GM23338 (cell line): ENCODE data around the gene ZFP92. TPM values are rescaled to one million over a fixed set of nuclear protein-coding genes. Genes with fewer than 3 reads are reported as not detected.
"Not testable (repeated sequence)": the region's sequence is repeated elsewhere in the genome, so short reads cannot be mapped to it uniquely, and the experiment has no call there.

Source experiments
- ATAC-seq: fragments of 200-7000 bp; cut with Tn5 transposase; 3 replicates; pipeline ENCODE4 v1.9.1; 2020
- DNase-seq: peaks from one replicate; pipeline ENCODE4 v3.0.0-alpha.2; 2015; ENCODE audit warnings: low spot score
- H2AFZ ChIP-seq: fragments of 200-600 bp; sonication (generic); 2 replicates; pipeline ENCODE4 v1.8.0; 2016; ENCODE audit warnings: antibody characterized with exemption, mild to moderate bottlenecking, moderate library complexity
- H3F3A ChIP-seq: fragments of 200-600 bp; sonication (generic); replicated peaks from 2 replicates; pipeline ENCODE4 v1.8.0; 2017; ENCODE audit warnings: antibody characterized with exemption, mixed run types, low read depth
- H3K27ac ChIP-seq: fragments of 200-600 bp; sonication (generic); 2 replicates; pipeline ENCODE4 v1.6.1; 2016; ENCODE audit warnings: low read depth
- H3K27me3 ChIP-seq: fragments of 200-600 bp; sonication (generic); 2 replicates; pipeline ENCODE4 v1.8.0; 2016; ENCODE audit warnings: mild to moderate bottlenecking, mixed run types, moderate library complexity; ENCODE audit not compliant: insufficient read depth
- H3K36me3 ChIP-seq: fragments of 200-600 bp; sonication (generic); 2 replicates; pipeline ENCODE4 v1.8.0; 2016; ENCODE audit warnings: mild to moderate bottlenecking; ENCODE audit not compliant: insufficient read depth
- H3K4me1 ChIP-seq: fragments of 200-600 bp; sonication (generic); 2 replicates; pipeline ENCODE4 v1.8.0; 2016; ENCODE audit warnings: mild to moderate bottlenecking, moderate library complexity; ENCODE audit not compliant: insufficient read depth
- H3K4me2 ChIP-seq: fragments of 200-600 bp; sonication (generic); 2 replicates; pipeline ENCODE4 v1.7.1; 2017; ENCODE audit warnings: mixed run types
- H3K4me3 ChIP-seq: fragments of 200-600 bp; sonication (generic); 2 replicates; pipeline ENCODE4 v1.6.1; 2016; ENCODE audit warnings: mixed run types
- H3K79me2 ChIP-seq: fragments of 200-600 bp; sonication (generic); replicated peaks from 2 replicates; pipeline ENCODE4 v1.8.0; 2017; ENCODE audit warnings: mild to moderate bottlenecking; ENCODE audit not compliant: insufficient read depth
- H3K9me2 ChIP-seq: fragments of 200-600 bp; sonication (generic); 2 replicates; pipeline ENCODE4 v1.8.0; 2017; ENCODE audit not compliant: insufficient read depth
- H4K20me1 ChIP-seq: fragments of 200-600 bp; sonication (generic); replicated peaks from 2 replicates; pipeline ENCODE4 v1.8.0; 2017; ENCODE audit warnings: mild to moderate bottlenecking; ENCODE audit not compliant: insufficient read depth
- H3K27ac Mint-ChIP-seq: 2 replicates; pipeline ENCODE4 v1.8.0; 2020; ENCODE audit warnings: inconsistent platforms, mild to moderate bottlenecking, moderate library complexity, mixed read lengths
- H3K27me3 Mint-ChIP-seq: 3 replicates; pipeline ENCODE4 v1.8.0; 2022; ENCODE audit warnings: low read depth, mild to moderate bottlenecking, moderate library complexity, mixed read lengths, inconsistent platforms; ENCODE audit not compliant: insufficient read depth, poor library complexity
- H3K36me3 Mint-ChIP-seq: 3 replicates; pipeline ENCODE4 v1.8.0; 2021; ENCODE audit warnings: low read depth, mild to moderate bottlenecking, inconsistent platforms, moderate library complexity, mixed read lengths
- H3K4me1 Mint-ChIP-seq: 3 replicates; pipeline ENCODE4 v1.8.0; 2020; ENCODE audit warnings: mild to moderate bottlenecking, inconsistent platforms, mixed read lengths
- H3K4me3 Mint-ChIP-seq: 3 replicates; pipeline ENCODE4 v1.8.0; 2021; ENCODE audit warnings: moderate library complexity, mild to moderate bottlenecking, inconsistent platforms, mixed read lengths
- H3K9me3 Mint-ChIP-seq: 3 replicates; pipeline ENCODE4 v1.8.0; 2020; ENCODE audit warnings: moderate library complexity, mild to moderate bottlenecking, inconsistent platforms, mixed read lengths
- ETS1 ChIP-seq: IDR thresholded peaks from 2 replicates; pipeline ENCODE4 v1.6.1; 2016; ENCODE audit warnings: antibody characterized with exemption
- EZH2phosphoT487 ChIP-seq: fragments of 200-600 bp; sonication (generic); IDR thresholded peaks from one replicate; pipeline ENCODE4 v1.8.1; 2018; ENCODE audit warnings: antibody characterized with exemption; ENCODE audit not compliant: unreplicated experiment
- JUNB ChIP-seq: IDR thresholded peaks from one replicate; pipeline ENCODE4 v1.6.1; 2016; ENCODE audit warnings: antibody characterized with exemption; ENCODE audit not compliant: unreplicated experiment
- NANOG ChIP-seq: IDR thresholded peaks from 2 replicates; pipeline ENCODE4 v1.6.1; 2016; ENCODE audit warnings: antibody characterized with exemption, borderline replicate concordance
- STAT1 ChIP-seq: IDR thresholded peaks from one replicate; pipeline ENCODE4 v1.6.1; 2016; ENCODE audit warnings: antibody characterized with exemption; ENCODE audit not compliant: unreplicated experiment
- ZNF114 ChIP-seq: fragments of 250-450 bp; sonication (Bioruptor Pico); IDR thresholded peaks from 2 replicates; pipeline ENCODE4 v1.5.0; 2020; ENCODE audit warnings: mild to moderate bottlenecking, moderate library complexity
- ZNF331 ChIP-seq: fragments of 250-450 bp; sonication (Bioruptor Pico); IDR thresholded peaks from 2 replicates; pipeline ENCODE4 v1.5.0; 2020; ENCODE audit warnings: low read depth, mild to moderate bottlenecking, moderate library complexity
- ZNF462 ChIP-seq: fragments of 250-450 bp; sonication (Bioruptor Pico); IDR thresholded peaks from 2 replicates; pipeline ENCODE4 v1.5.0; 2020; ENCODE audit warnings: mild to moderate bottlenecking, moderate library complexity
- polyA plus RNA-seq: library from polyadenylated mRNA; unstranded; fragments of >200 nt; fragmentation: Nextera tagmentation; extraction: Ambion mirVana; gene quantifications from 2 replicates; pipeline ENCODE4 v1.2.1, GENCODE V29; 2016
- total RNA-seq: library from RNA; depleted of rRNA; stranded (reverse); fragments of >200 nt; shearing (Covaris generic); gene quantifications from 2 replicates; pipeline ENCODE4 v1.2.3, GENCODE V29; 2014
- TF ChIP-seq, protein P1 (sequence below), 2 experiments: fragments of 200-600 bp in 1 of 2; sonication (generic) in 1 of 2; conservative IDR thresholded peaks; 2 replicates each; pipeline versions ENCODE4 v1.5.1 to v1.6.1; 2016 to 2017; ENCODE audit warnings: antibody characterized with exemption in 2 of 2, low read depth in 2 of 2, mild to moderate bottlenecking in 2 of 2, moderate library complexity in 1 of 2
- TF ChIP-seq, protein P2 (sequence below): IDR thresholded peaks from one replicate; pipeline ENCODE4 v1.6.1; 2018; ENCODE audit warnings: antibody characterized with exemption; ENCODE audit not compliant: unreplicated experiment

ZFP92 gene
- total and polyA plus RNA-seq, 2 experiments from 2014 or later: 0.05 to 0.52 TPM

DNA sequence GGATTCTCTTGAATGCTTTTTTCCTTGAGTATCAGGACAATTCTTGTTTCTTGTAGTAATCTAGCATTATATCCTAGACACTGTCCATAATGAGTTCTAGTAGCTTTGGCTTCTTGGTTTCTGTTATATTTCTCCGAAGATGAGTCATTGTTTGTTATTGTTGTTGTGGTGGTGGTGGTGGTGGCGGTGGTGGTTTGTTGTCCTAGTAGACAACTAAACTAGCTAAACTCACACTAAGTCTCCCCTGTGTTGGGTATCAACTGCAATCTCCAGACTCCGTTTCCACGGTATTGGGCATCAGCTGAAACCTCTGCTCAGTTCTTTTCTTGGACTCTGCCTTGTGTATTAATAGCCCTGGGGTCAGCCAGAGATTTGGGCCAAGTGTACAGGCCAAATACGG is 6.9 kb upstream of the ZFP92 start:
- H3K9me2 ChIP-seq, ATAC-seq, H3K27me3 ChIP-seq, H3K27ac ChIP-seq, H3F3A ChIP-seq, H3K27me3 Mint-ChIP-seq, H3K4me3 Mint-ChIP-seq, H3K79me2 ChIP-seq, H3K4me2 ChIP-seq, H2AFZ ChIP-seq, H3K4me1 Mint-ChIP-seq, H3K36me3 Mint-ChIP-seq, H4K20me1 ChIP-seq, H3K4me1 ChIP-seq, H3K4me3 ChIP-seq, H3K36me3 ChIP-seq, H3K27ac Mint-ChIP-seq, DNase-seq, H3K9me3 Mint-ChIP-seq: not testable (repeated sequence)

DNA sequence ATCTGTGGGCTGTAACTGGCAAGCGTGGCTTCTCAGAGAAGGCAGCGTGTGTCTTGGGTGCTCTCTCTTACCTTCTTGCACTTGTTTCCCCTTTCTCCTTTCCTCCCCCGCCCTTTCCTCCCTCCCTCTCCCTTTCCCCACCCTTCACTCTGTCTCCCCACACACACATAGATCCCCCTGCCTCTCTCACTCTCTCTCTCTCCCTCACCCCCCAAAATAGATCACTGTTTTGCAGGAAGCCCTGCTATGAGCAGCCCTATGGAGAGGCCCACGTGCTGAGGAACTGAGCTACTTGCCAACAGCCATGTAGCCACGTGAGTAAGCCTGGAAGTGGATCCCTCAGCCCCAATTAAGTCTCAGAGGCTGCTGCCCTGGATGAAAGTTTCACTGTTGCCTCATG is 5.8 kb upstream of the ZFP92 start:
- Histone ChIP-seq H2AFZ (no peak overlapping the region), H3F3A (no peaks in the 10 kb centered on the region), H3K9me2 (no peaks in the 10 kb centered on the region), H3K4me2 (no peak overlapping the region), H3K4me1 (no peaks in the 10 kb centered on the region), H3K79me2 (no peaks in the 10 kb centered on the region), H3K27me3 (0 out of 2 replicates have a peak, but pooled peaks cover under 1% of the 10 kb centered on the region), H4K20me1 (no peaks in the 10 kb centered on the region), H3K36me3 (no peaks in the 10 kb centered on the region), H3K4me3 (no peak overlapping the region), H3K27ac (no peak overlapping the region)
- no peaks in the 10 kb centered on the region for H3K4me1 Mint-ChIP-seq
- no peak for DNase-seq
- H3K4me3 Mint-ChIP-seq: no peak overlapping the region
- no peaks in the 10 kb centered on the region for H3K36me3 Mint-ChIP-seq
- H3K9me3 Mint-ChIP-seq: no peaks in the 10 kb centered on the region; the same call in 1 of the 3 replicates
- no peak for ATAC-seq
- peaks cover 7% of the 10 kb centered on the region for H3K27me3 Mint-ChIP-seq
- H3K27ac Mint-ChIP-seq: no peak overlapping the region
- TF ChIP-seq STAT1 (no peak), EZH2phosphoT487 (no peak), NANOG (no peak), ZNF114 (CRISPR knock-in tag) (no peak), ZNF462 (CRISPR knock-in tag) (no peak), ETS1 (no peak), ZNF331 (CRISPR knock-in tag) (no peak), JUNB (no peak)
- TF ChIP-seq, protein P1, sequence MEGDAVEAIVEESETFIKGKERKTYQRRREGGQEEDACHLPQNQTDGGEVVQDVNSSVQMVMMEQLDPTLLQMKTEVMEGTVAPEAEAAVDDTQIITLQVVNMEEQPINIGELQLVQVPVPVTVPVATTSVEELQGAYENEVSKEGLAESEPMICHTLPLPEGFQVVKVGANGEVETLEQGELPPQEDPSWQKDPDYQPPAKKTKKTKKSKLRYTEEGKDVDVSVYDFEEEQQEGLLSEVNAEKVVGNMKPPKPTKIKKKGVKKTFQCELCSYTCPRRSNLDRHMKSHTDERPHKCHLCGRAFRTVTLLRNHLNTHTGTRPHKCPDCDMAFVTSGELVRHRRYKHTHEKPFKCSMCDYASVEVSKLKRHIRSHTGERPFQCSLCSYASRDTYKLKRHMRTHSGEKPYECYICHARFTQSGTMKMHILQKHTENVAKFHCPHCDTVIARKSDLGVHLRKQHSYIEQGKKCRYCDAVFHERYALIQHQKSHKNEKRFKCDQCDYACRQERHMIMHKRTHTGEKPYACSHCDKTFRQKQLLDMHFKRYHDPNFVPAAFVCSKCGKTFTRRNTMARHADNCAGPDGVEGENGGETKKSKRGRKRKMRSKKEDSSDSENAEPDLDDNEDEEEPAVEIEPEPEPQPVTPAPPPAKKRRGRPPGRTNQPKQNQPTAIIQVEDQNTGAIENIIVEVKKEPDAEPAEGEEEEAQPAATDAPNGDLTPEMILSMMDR (conservative IDR thresholded peaks at IDR 0.05; ENCODE audit: low read depth in 2 of 2): no peak
- TF ChIP-seq, protein P2, sequence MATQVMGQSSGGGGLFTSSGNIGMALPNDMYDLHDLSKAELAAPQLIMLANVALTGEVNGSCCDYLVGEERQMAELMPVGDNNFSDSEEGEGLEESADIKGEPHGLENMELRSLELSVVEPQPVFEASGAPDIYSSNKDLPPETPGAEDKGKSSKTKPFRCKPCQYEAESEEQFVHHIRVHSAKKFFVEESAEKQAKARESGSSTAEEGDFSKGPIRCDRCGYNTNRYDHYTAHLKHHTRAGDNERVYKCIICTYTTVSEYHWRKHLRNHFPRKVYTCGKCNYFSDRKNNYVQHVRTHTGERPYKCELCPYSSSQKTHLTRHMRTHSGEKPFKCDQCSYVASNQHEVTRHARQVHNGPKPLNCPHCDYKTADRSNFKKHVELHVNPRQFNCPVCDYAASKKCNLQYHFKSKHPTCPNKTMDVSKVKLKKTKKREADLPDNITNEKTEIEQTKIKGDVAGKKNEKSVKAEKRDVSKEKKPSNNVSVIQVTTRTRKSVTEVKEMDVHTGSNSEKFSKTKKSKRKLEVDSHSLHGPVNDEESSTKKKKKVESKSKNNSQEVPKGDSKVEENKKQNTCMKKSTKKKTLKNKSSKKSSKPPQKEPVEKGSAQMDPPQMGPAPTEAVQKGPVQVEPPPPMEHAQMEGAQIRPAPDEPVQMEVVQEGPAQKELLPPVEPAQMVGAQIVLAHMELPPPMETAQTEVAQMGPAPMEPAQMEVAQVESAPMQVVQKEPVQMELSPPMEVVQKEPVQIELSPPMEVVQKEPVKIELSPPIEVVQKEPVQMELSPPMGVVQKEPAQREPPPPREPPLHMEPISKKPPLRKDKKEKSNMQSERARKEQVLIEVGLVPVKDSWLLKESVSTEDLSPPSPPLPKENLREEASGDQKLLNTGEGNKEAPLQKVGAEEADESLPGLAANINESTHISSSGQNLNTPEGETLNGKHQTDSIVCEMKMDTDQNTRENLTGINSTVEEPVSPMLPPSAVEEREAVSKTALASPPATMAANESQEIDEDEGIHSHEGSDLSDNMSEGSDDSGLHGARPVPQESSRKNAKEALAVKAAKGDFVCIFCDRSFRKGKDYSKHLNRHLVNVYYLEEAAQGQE: no peak
